Ovary (tissue), 9 donors: ENCODE results near the gene ALK. TPM values are rescaled to one million over a fixed set of nuclear protein-coding genes. Genes with fewer than 3 reads are reported as not detected.

ENCODE experiments used
- DNase-seq, 5 donors: peaks; one replicate each; pipeline ENCODE4 v3.0.0-alpha.2; 2019 to 2020
- H3K27ac ChIP-seq, 2 donors: fragments of 200-600 bp; one replicate each; pipeline versions ENCODE4 v1.5.1 to v1.8.0; 2019 to 2022
- H3K27me3 ChIP-seq: fragments of 200-600 bp; one replicate; pipeline ENCODE4 v1.8.0; 2022
- H3K36me3 ChIP-seq: fragments of 200-600 bp; sonication (generic); one replicate; pipeline ENCODE4 v1.5.1; 2019
- H3K4me1 ChIP-seq: one replicate; pipeline ENCODE4 v1.8.1; 2013; ENCODE audit warnings: mild to moderate bottlenecking, moderate library complexity; ENCODE audit not compliant: insufficient read depth
- H3K4me3 ChIP-seq: fragments of 200-600 bp; sonication (generic); one replicate; pipeline ENCODE4 v1.5.1; 2017
- H3K9me3 ChIP-seq, 2 donors: fragments of 200-600 bp in 1 of 2; sonication (generic) in 1 of 2; one replicate each; pipeline versions ENCODE4 v1.5.1 to v1.8.1; 2013 to 2019; ENCODE audit warnings: mild to moderate bottlenecking in 1 of 2, moderate library complexity in 1 of 2
- EP300 ChIP-seq: sonication (generic); formaldehyde crosslinking; IDR thresholded peaks from one replicate; pipeline ENCODE4 v1.6.1; 2017; ENCODE audit warnings: antibody characterized with exemption
- POLR2A ChIP-seq: fragments of 450-650 bp; IDR thresholded peaks from one replicate; pipeline ENCODE4 v1.6.1; 2017; ENCODE audit warnings: antibody characterized with exemption, mild to moderate bottlenecking, moderate library complexity
- WGBS, 3 donors: extraction: QIAGEN DNeasy Blood & Tissue Kit in 1 of 3; methylation state at CpG; one replicate each; pipeline versions ENCODE4 v1.1.5 to v1.1.7; 2013 to 2017; 5-methylcytosine and 5-hydroxymethylcytosine counted together
- intact Hi-C, 4 donors: fragments of 100-400 bp; cut with DNase I; formaldehyde crosslinking; loops; one replicate each; pipeline versions ENCODE4 v1.11.0 to v1.15.1; 2022 to 2023
- polyA plus RNA-seq, 2 donors: library from polyadenylated mRNA; stranded (reverse); fragments of 200-250 nt in 1 of 2; fragments of 350-450 nt in 1 of 2; fragmentation: Illumina TruSeq in 1 of 2; extraction: RNeasy Lipid Tissue Mini Kit (QIAGEN cat#74804) in 1 of 2; gene quantifications; one replicate each; pipeline ENCODE4 v1.2.3, GENCODE V29; 2013 to 2014
- total RNA-seq, 7 donors: library from RNA; depleted of rRNA in 2 of 7; stranded (reverse); fragments of >200 nt in 2 of 7; fragmentation: NEBNext Ultra II Directional in 3 of 7; extraction: Animal tissue kit (Norgen Biotek cat#: 25700) in 3 of 7; gene quantifications; one replicate each; pipeline versions ENCODE4 v1.1.0 to v1.2.4, GENCODE V29; 2016 to 2023
- TF ChIP-seq, protein P1 (sequence below), 3 donors: fragments of 450-650 bp in 2 of 3; fragments of 200-600 bp in 1 of 3; IDR thresholded peaks; one replicate each; pipeline versions ENCODE4 v1.5.1 to v1.8.0; 2016 to 2022; ENCODE audit warnings: antibody characterized with exemption in 3 of 3, mild to moderate bottlenecking in 1 of 3
- donor health status: DM: no; HTN: no; CAD: no; lungs with moderate emphysema.
- donor health status: DM: no; HTN: no; CAD: no.
- donor health status: Bipolar disorder and iron deficiency.
- donor health status: DM: yes; HTN: yes; CAD: no.
- donor health status: DM: no; HTN: no; CAD: no.
- donor health status: DM: yes; HTN: yes; CAD: no.

ALK gene
- total and polyA plus RNA-seq, 9 donors, result 0.05 to 1.7 (median 0.23) TPM; not detected in 1

DNA sequence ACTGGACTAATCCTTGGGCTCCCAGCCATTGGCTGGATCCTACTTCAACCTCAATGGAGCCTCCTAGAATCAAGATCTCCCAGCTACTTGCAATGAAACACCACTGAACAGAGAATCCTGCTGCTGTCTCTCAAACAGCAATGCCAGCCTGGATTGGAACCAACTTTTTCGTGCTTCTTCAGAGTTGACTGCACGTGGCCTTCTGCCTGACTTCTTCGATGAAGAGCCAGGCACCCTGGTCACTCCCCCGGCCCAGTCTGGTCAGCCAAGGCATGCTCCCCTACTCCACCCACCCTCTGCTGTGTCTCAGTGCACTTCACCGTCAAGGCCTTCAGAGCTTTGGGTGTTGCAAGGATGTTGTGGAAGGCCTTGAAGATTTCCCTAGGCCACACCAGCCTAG is 657.5 kb downstream of the ALK start:
- no peaks in the 10 kb centered on the region for H3K27me3 ChIP-seq
- no peaks in the 10 kb centered on the region for H3K36me3 ChIP-seq
- peaks cover 2% of the 10 kb centered on the region for H3K4me1 ChIP-seq
- no peak overlapping the region for H3K27ac ChIP-seq
- intact Hi-C loops, result no loop called here
- TF ChIP-seq POLR2A (no peak), EP300 (no peak)
- TF ChIP-seq, protein P1, sequence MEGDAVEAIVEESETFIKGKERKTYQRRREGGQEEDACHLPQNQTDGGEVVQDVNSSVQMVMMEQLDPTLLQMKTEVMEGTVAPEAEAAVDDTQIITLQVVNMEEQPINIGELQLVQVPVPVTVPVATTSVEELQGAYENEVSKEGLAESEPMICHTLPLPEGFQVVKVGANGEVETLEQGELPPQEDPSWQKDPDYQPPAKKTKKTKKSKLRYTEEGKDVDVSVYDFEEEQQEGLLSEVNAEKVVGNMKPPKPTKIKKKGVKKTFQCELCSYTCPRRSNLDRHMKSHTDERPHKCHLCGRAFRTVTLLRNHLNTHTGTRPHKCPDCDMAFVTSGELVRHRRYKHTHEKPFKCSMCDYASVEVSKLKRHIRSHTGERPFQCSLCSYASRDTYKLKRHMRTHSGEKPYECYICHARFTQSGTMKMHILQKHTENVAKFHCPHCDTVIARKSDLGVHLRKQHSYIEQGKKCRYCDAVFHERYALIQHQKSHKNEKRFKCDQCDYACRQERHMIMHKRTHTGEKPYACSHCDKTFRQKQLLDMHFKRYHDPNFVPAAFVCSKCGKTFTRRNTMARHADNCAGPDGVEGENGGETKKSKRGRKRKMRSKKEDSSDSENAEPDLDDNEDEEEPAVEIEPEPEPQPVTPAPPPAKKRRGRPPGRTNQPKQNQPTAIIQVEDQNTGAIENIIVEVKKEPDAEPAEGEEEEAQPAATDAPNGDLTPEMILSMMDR (IDR thresholded peaks at IDR 0.05), result no peak
- DNase-seq, result no peak
- WGBS, 3 donors, result 85 to 91% (median 90%) methylated on average over 5 of the region's 5 CpGs
- H3K4me3 ChIP-seq, result no peak overlapping the region
- H3K9me3 ChIP-seq, result no peaks in the 10 kb centered on the region

DNA sequence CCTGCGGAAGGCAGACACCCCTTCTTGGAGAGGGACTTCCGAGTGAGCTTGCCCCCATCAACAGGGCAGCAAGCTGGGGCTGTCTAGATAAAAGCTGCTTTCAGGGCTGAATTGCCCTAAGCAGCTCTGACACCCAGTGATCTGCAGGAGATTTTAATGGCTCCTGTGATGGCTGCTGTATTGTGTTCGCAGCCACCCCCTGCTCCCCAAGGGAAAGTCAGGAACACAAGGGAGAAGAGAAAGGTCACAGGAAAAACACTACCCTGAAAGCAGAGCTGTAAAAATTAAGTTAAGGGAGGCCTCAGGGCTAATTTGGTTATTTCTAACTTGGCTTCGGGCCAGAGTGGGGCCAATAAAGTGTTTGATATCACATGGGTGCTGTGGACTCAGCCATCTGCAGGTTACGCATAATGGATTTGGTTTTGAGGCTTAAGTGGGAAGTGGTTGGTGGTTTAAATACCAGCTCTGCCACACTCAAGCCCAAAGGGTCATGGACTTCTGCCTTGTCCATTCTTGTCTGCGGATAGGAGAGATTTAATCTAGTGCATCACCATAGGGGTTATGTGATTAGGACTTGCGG is 658.6 kb downstream of the ALK start:
- peaks cover 2% of the 10 kb centered on the region for H3K4me1 ChIP-seq
- 83 to 89% (median 84%) methylated on average over 7 of the region's 7 CpGs for WGBS, 3 donors
- DNase-seq, result no peak
- H3K36me3 ChIP-seq, result no peaks in the 10 kb centered on the region
- no peaks in the 10 kb centered on the region for H3K27me3 ChIP-seq
- intact Hi-C loops, result no loop called here
- TF ChIP-seq, protein P1 (IDR thresholded peaks at IDR 0.05), result no peak
- TF ChIP-seq POLR2A, result no peak
- no peak for TF ChIP-seq EP300
- H3K9me3 ChIP-seq, result no peaks in the 10 kb centered on the region
- H3K27ac ChIP-seq, result no peak overlapping the region
- H3K4me3 ChIP-seq, result no peak overlapping the region

DNA sequence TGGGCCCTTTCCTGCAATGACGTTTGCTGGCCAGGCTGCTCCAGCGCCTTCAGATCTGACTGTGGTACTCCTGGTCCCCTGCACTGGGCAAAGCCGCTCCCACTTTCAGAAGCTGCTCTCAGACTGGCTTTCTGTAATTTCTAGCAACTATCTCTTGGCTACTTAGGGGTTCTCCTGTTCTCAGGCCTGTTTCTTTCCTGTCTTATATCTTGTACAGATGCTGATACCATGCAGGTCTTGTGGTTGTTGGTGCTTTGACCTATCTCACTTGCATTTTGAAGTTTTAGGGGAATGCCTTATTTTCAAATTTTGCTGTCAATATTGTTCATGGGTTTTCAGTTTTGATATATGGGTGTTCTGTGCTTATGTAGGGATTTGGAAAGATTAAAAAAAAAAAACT is 660.4 kb downstream of the ALK start:
- TF ChIP-seq POLR2A (no peak), EP300 (no peak)
- TF ChIP-seq, protein P1 (IDR thresholded peaks at IDR 0.05), result no peak
- 61 to 73% (median 69%) methylated on average over 3 of the region's 3 CpGs for WGBS, 3 donors
- H3K9me3 ChIP-seq, result no peaks in the 10 kb centered on the region

DNA sequence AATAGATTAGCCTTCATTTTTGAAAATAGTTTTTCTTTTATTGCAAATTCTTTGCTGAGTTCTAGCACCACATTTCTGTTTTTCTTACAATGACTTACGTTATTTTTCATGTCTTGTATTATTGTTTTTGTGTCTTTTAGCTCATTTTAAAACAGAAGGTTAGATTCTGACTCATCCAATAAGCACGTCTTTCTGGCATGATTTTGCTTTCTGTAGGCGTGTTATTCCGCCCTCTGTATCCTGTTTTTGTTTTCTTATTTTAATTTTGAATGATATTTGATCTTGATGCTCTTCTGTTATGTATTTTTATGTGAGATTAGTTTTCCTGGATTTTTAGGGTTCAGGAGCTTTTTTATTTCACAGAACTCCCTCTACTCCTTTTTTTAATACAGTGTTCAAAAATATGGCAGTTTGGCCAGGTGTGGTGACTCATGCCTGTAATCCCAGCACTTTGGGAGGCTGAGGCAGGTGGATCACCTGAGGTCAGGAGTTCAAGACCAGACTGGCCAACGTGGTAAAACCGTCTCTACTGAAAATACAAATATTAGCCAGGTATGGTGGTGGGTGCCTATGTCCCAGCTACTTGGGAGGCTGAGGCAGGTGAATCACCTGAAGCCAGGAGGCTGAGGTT is 661.1 kb downstream of the ALK start:
- Histone ChIP-seq H3K4me1 (peaks cover 2% of the 10 kb centered on the region), H3K27me3 (no peaks in the 10 kb centered on the region), H3K36me3 (no peaks in the 10 kb centered on the region), H3K27ac (no peak overlapping the region), H3K9me3 (no peaks in the 10 kb centered on the region), H3K4me3 (no peak overlapping the region)
- no peak for DNase-seq
- intact Hi-C loops, result no loop called here
- 13 to 36% (median 16%) methylated on average over 6 of the region's 6 CpGs for WGBS, 3 donors
- TF ChIP-seq, protein P1 (IDR thresholded peaks at IDR 0.05), result no peak
- TF ChIP-seq POLR2A, result no peak
- TF ChIP-seq EP300, result no peak

More for the DNA sequence above, 660.4 kb downstream of the ALK start:
- peaks cover 2% of the 10 kb centered on the region for H3K4me1 ChIP-seq
- no peak for DNase-seq
- intact Hi-C loops, result no loop called here
- no peaks in the 10 kb centered on the region for H3K27me3 ChIP-seq
- H3K4me3 ChIP-seq, result no peak overlapping the region
- H3K27ac ChIP-seq, result no peak overlapping the region
- no peaks in the 10 kb centered on the region for H3K36me3 ChIP-seq
